Prostate gland (tissue), 2 donors: ENCODE data around the gene FBXO34. TPM values are rescaled to one million over a fixed set of nuclear protein-coding genes. Genes with fewer than 3 reads are reported as not detected.

Source experiments
- DNase-seq: peaks from one replicate; pipeline ENCODE4 v3.0.0-alpha.2; 2019; ENCODE audit warnings: low spot score
- H3K27ac ChIP-seq, 2 donors: fragments of 200-600 bp; sonication (generic); 2 replicates each; pipeline ENCODE4 v1.5.1; 2017 to 2019
- H3K27me3 ChIP-seq: fragments of 200-600 bp; sonication (generic); replicated peaks from 2 replicates; pipeline ENCODE4 v1.5.1; 2019; ENCODE audit not compliant: insufficient read depth
- H3K36me3 ChIP-seq, 2 donors: fragments of 200-600 bp; sonication (generic); 1 replicate in 1 of 2; 2 replicates in 1 of 2; pipeline versions ENCODE4 v1.5.1 to v1.8.1; 2017 to 2019
- H3K4me1 ChIP-seq: fragments of 200-600 bp; sonication (generic); replicated peaks from 2 replicates; pipeline ENCODE4 v1.5.1; 2019
- H3K4me3 ChIP-seq, 2 donors: fragments of 200-600 bp; sonication (generic); 2 replicates each; pipeline ENCODE4 v1.5.1; 2017 to 2019
- H3K9me3 ChIP-seq: fragments of 200-600 bp; sonication (generic); 2 replicates; pipeline ENCODE4 v1.5.1; 2017
- POLR2A ChIP-seq: fragments of 450-650 bp; IDR thresholded peaks from one replicate; pipeline ENCODE4 v1.6.1; 2016; ENCODE audit warnings: antibody characterized with exemption, mild to moderate bottlenecking
- POLR2AphosphoS5 ChIP-seq: sonication (generic); formaldehyde crosslinking; IDR thresholded peaks from one replicate; pipeline ENCODE4 v1.6.1; 2017; ENCODE audit warnings: antibody characterized with exemption
- WGBS: methylation state at CpG from one replicate; pipeline ENCODE4 v1.1.5; 2018; 5-methylcytosine and 5-hydroxymethylcytosine counted together
- intact Hi-C: fragments of 100-400 bp; cut with DNase I; formaldehyde crosslinking; loops from one replicate; pipeline ENCODE4 v1.14.2; 2022
- total RNA-seq, 2 donors: library from RNA; depleted of rRNA; stranded (reverse); fragments of >200 nt; gene quantifications; one replicate each; pipeline ENCODE4 v1.1.0, GENCODE V29; 2016
- TF ChIP-seq, protein P1 (sequence below), 4 experiments: fragments of 200-600 bp in 2 of 4; fragments of 450-650 bp in 2 of 4; sonication (generic) in 2 of 4; IDR thresholded peaks; 1 replicate in 3 of 4; 2 replicates in 1 of 4; pipeline ENCODE4 v1.5.1; 2016 to 2019; ENCODE audit warnings: antibody characterized with exemption in 4 of 4, mild to moderate bottlenecking in 2 of 4, moderate library complexity in 2 of 4

FBXO34 gene
- total RNA-seq, 2 donors from 2014 or later, result 37.8 to 73.3 TPM

DNA sequence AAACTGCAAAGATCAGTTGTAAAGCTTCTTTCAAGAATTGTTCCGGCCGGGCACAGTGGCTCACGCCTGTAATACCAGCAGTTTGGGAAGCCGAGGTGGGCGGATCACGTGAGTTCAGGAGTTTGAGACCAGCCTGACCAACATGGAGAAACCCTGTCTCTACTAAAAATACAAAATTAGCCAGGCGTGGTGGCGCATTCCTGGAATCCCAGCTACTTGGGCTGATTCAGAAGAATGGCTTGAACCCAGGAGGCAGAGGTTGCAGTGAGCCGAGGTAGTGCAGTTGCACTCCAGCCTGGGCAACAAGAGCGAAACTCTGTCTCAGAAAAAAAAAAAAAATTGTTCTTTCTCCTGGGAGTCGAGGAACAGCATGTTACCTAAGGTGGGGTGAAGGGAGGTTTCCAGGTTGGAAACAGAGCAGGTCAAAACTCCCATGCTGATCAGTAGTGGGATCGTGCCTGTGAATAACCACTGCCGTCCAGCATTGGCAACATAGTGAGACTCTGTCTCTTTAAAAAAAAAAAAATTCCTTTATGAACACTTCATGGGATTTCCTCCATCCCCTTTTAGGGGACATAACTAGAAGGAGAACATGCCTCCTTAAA is 13.9 kb downstream of the FBXO34 start:
- Histone ChIP-seq H3K4me3 (no peak overlapping the region), H3K4me1 (peaks cover 2% of the 10 kb centered on the region), H3K27ac (no peak overlapping the region), H3K36me3 (no peaks in the 10 kb centered on the region), H3K27me3 (no peaks in the 10 kb centered on the region), H3K9me3 (no peaks in the 10 kb centered on the region)
- intact Hi-C loops, result no loop called here
- TF ChIP-seq, protein P1, sequence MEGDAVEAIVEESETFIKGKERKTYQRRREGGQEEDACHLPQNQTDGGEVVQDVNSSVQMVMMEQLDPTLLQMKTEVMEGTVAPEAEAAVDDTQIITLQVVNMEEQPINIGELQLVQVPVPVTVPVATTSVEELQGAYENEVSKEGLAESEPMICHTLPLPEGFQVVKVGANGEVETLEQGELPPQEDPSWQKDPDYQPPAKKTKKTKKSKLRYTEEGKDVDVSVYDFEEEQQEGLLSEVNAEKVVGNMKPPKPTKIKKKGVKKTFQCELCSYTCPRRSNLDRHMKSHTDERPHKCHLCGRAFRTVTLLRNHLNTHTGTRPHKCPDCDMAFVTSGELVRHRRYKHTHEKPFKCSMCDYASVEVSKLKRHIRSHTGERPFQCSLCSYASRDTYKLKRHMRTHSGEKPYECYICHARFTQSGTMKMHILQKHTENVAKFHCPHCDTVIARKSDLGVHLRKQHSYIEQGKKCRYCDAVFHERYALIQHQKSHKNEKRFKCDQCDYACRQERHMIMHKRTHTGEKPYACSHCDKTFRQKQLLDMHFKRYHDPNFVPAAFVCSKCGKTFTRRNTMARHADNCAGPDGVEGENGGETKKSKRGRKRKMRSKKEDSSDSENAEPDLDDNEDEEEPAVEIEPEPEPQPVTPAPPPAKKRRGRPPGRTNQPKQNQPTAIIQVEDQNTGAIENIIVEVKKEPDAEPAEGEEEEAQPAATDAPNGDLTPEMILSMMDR (IDR thresholded peaks at IDR 0.05), result no peak
- TF ChIP-seq POLR2A, result no peak
- TF ChIP-seq POLR2AphosphoS5, result no peak
- DNase-seq, result no peak
- WGBS, result 78% methylated on average over 13 of the region's 13 CpGs

DNA sequence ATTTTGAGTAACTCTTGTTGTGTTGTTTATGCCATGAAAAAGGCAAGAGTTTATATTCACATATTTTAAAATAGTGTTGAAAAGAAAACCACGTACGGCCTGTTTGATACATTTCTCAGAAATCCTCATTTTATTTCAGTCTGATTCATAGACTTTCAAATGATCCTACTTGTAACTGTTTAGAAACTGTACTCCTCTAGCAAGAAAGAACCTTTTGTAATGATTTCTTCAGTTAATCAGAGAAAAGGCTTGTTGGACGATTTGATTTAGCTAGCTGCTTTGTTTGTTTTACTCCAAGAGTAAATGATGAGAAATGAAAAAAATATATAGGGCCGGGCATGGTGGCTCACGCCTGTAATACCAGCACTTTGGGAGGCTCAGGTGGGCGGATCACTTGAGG is 17.2 kb downstream of the FBXO34 start:
- DNase-seq, result no peak
- TF ChIP-seq, protein P1 (IDR thresholded peaks at IDR 0.05), result no peak
- TF ChIP-seq POLR2A (no peak), POLR2AphosphoS5 (no peak)
- no peak overlapping the region for H3K4me3 ChIP-seq
- no peaks in the 10 kb centered on the region for H3K36me3 ChIP-seq
- 82% methylated on average over 6 of the region's 6 CpGs for WGBS
- peaks cover 2% of the 10 kb centered on the region for H3K4me1 ChIP-seq
- no peaks in the 10 kb centered on the region for H3K9me3 ChIP-seq
- H3K27me3 ChIP-seq, result no peaks in the 10 kb centered on the region
- H3K27ac ChIP-seq, result no peak overlapping the region
- intact Hi-C loops, result no loop called here

DNA sequence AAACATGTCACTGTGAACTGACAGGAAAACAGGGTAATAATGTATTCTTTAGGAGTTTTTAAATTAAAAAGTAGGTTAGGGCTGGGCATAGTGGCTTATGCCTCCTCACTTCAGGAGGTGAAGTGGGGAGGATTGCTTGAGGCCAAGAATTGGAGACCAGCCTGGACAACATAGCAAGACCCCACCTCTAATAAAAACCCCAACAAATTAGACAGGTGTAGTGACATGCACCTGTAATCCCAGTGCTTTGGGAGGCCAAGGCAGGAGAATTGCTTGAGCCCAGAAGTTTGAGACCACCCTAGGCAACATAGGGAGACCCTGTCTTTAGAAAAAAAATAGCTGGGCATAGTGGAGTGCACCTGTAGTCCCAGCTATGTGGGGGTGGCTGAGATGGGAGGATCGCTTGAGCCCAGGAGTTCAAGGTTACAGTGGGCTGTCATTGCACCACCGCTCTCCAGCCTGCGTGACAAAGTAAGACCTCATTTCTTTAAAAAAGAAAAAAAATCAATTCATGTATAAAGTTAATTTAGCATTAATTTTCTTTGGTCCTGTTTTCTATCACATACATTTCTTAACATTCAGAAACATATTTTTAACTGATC is 20.4 kb downstream of the FBXO34 start:
- no peak overlapping the region for H3K4me3 ChIP-seq
- no peak for TF ChIP-seq POLR2A
- TF ChIP-seq, protein P1 (IDR thresholded peaks at IDR 0.05), result no peak
- TF ChIP-seq POLR2AphosphoS5, result no peak
- no peaks in the 10 kb centered on the region for H3K9me3 ChIP-seq
- WGBS, result 84% methylated on average over 3 of the region's 3 CpGs
- DNase-seq, result no peak
- H3K27me3 ChIP-seq, result no peaks in the 10 kb centered on the region
- intact Hi-C loops, result no loop called here
- H3K36me3 ChIP-seq, result no peaks in the 10 kb centered on the region
- no peaks in the 10 kb centered on the region for H3K4me1 ChIP-seq
- no peak overlapping the region for H3K27ac ChIP-seq

DNA sequence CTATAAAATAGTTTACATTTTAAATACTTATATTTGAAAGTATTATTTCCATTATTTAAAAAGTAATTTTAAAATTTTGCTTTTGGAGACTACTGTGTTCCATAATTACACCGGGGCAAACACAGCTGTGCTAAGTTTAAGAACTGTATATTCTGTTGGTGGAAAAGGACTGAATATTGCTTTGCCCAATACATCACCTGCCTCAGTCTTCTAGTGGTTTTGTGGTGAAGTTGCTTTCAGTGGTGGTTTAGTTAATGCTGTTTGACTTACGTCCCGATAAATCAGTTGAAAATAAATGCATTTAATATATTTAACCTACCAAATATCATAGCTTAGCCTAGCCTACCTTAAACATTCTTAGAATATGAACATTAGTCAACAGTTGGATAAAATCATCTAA is 23.4 kb downstream of the FBXO34 start:
- 86% methylated on average over 3 of the region's 3 CpGs for WGBS
- no peak for TF ChIP-seq POLR2A
- no peak for TF ChIP-seq POLR2AphosphoS5
- TF ChIP-seq, protein P1 (IDR thresholded peaks at IDR 0.05), result no peak
- Histone ChIP-seq H3K4me1 (no peaks in the 10 kb centered on the region), H3K9me3 (no peaks in the 10 kb centered on the region), H3K36me3 (no peaks in the 10 kb centered on the region), H3K27ac (no peak overlapping the region), H3K27me3 (no peaks in the 10 kb centered on the region), H3K4me3 (no peak overlapping the region)
- no peak for DNase-seq
- intact Hi-C loops, result no loop called here
